SK-N-SH (cell line): ENCODE results near the gene TFCP2L1. TPM values are rescaled to one million over a fixed set of nuclear protein-coding genes. Genes with fewer than 3 reads are reported as not detected.

Experiments
- CTCF ChIA-PET: fragments of 300-600, 350-600 bp; formaldehyde crosslinking; extraction: SDS; loops from one replicate; lab custom pipeline; 2021; lab: Yijun Ruan, JAX
- POLR2A ChIA-PET: fragments of 350-600 bp; sonication (Branson Sonifier 250); formaldehyde crosslinking; extraction: SDS; loops from one replicate; lab custom pipeline; 2020; ENCODE audit warnings: antibody characterized with exemption, inconsistent platforms; lab: Yijun Ruan, JAX
- DNase-seq: peaks from one replicate; pipeline ENCODE4 v3.0.0; 2012
- H2AFZ ChIP-seq: fragments of 200-600 bp; sonication (generic); 2 replicates; pipeline ENCODE4 v1.8.1; 2016; ENCODE audit warnings: antibody characterized with exemption, mild to moderate bottlenecking, low read depth
- H3F3A ChIP-seq: fragments of 200-600 bp; sonication (generic); replicated peaks from 2 replicates; pipeline ENCODE3; 2016; ENCODE audit warnings: antibody characterized with exemption, mild to moderate bottlenecking; ENCODE audit not compliant: insufficient read depth
- H3K27ac ChIP-seq, 2 experiments: fragments of 200-500 bp in 1 of 2; fragments of 200-600 bp in 1 of 2; sonication (Bioruptor generic) in 1 of 2; sonication (generic), shearing (Covaris generic) in 1 of 2; 2 replicates each; pipeline versions ENCODE4 v1.5.1 to v1.6.1; 2014 to 2016; ENCODE audit warnings: low read depth in 2 of 2, inconsistent platforms in 1 of 2, low read length in 1 of 2, mild to moderate bottlenecking in 1 of 2, mixed read lengths in 1 of 2
- H3K27me3 ChIP-seq: fragments of 200-600 bp; sonication (generic), shearing (Covaris generic); 2 replicates; pipeline ENCODE4 v1.6.1; 2016; ENCODE audit warnings: mixed run types; ENCODE audit not compliant: insufficient read depth
- H3K36me3 ChIP-seq, 2 experiments: fragments of 200-500 bp in 1 of 2; fragments of 200-600 bp in 1 of 2; sonication (Bioruptor generic) in 1 of 2; sonication (generic) in 1 of 2; replicated peaks in 1 of 2; 2 replicates each; pipeline versions ENCODE3 to v1.5.1; 2014 to 2016; ENCODE audit warnings: low read length in 1 of 2, mild to moderate bottlenecking in 1 of 2; ENCODE audit not compliant: insufficient read depth in 2 of 2, control insufficient read depth in 1 of 2
- H3K4me1 ChIP-seq, 2 experiments: fragments of 200-500 bp in 1 of 2; fragments of 200-600 bp in 1 of 2; sonication (Bioruptor generic) in 1 of 2; sonication (generic), shearing (Covaris generic) in 1 of 2; 2 replicates each; pipeline versions ENCODE4 v1.5.1 to v1.6.1; 2014 to 2016; ENCODE audit warnings: low read depth in 1 of 2, low read length in 1 of 2, mixed run types in 1 of 2; ENCODE audit not compliant: insufficient read depth in 2 of 2, control insufficient read depth in 1 of 2
- H3K4me2 ChIP-seq: fragments of 200-600 bp; sonication (generic), shearing (Covaris generic); 2 replicates; pipeline ENCODE4 v1.6.1; 2017; ENCODE audit warnings: mixed run types
- H3K4me3 ChIP-seq, 2 experiments: fragments of 200-500 bp in 1 of 2; fragments of 200-600 bp in 1 of 2; sonication (Bioruptor generic) in 1 of 2; sonication (generic), shearing (Covaris generic) in 1 of 2; 2 replicates each; pipeline versions ENCODE4 v1.5.1 to v1.8.1; 2014 to 2016; ENCODE audit warnings: low read depth in 2 of 2, inconsistent platforms in 1 of 2, low read length in 1 of 2, mild to moderate bottlenecking in 1 of 2, mixed read lengths in 1 of 2, moderate library complexity in 1 of 2
- H3K79me2 ChIP-seq: fragments of 200-600 bp; sonication (generic); 2 replicates; pipeline ENCODE4 v1.8.1; 2017; ENCODE audit warnings: mild to moderate bottlenecking; ENCODE audit not compliant: insufficient read depth
- H3K9ac ChIP-seq: fragments of 200-600 bp; sonication (generic); 2 replicates; pipeline ENCODE4 v1.6.1; 2017; ENCODE audit warnings: mixed run types
- H3K9me2 ChIP-seq: fragments of 200-600 bp; sonication (generic); 2 replicates; pipeline ENCODE4 v1.6.1; 2017; ENCODE audit warnings: mixed run types
- H3K9me3 ChIP-seq: fragments of 200-600 bp; sonication (generic); 2 replicates; pipeline ENCODE4 v1.6.1; 2017; ENCODE audit warnings: mixed run types, mild to moderate bottlenecking, moderate library complexity
- H4K20me1 ChIP-seq: fragments of 200-600 bp; sonication (generic); 2 replicates; pipeline ENCODE4 v1.6.1; 2017; ENCODE audit warnings: mild to moderate bottlenecking, mixed run types; ENCODE audit not compliant: insufficient read depth
- CHD2 ChIP-seq: fragments of 150-350 bp; IDR thresholded peaks from 2 replicates; pipeline ENCODE4 v1.6.1; 2018; ENCODE audit warnings: low read length; ENCODE audit not compliant: partially characterized antibody
- FOSL2 ChIP-seq: IDR thresholded peaks from 2 replicates; pipeline ENCODE4 v1.4.0; 2012; ENCODE audit warnings: low read depth, mild to moderate bottlenecking, moderate library complexity, borderline replicate concordance
- GABPA ChIP-seq: IDR thresholded peaks from 2 replicates; pipeline ENCODE4 v1.4.0; 2012; ENCODE audit warnings: low read depth, mild to moderate bottlenecking
- MEF2A ChIP-seq: IDR thresholded peaks from 2 replicates; pipeline ENCODE4 v1.4.0; 2012; ENCODE audit warnings: low read depth, borderline replicate concordance
- NFIC ChIP-seq: IDR thresholded peaks from 2 replicates; pipeline ENCODE4 v1.4.0; 2012; ENCODE audit warnings: borderline replicate concordance
- RAD21 ChIP-seq: IDR thresholded peaks from 2 replicates; pipeline ENCODE4 v1.6.1; 2012; ENCODE audit warnings: mild to moderate bottlenecking, low read length
- TCF12 ChIP-seq: IDR thresholded peaks from 2 replicates; pipeline ENCODE4 v1.4.0; 2012
- YY1 ChIP-seq: IDR thresholded peaks from 2 replicates; pipeline ENCODE4 v1.4.0; 2012; ENCODE audit warnings: low read depth, mild to moderate bottlenecking
- WGBS: methylation state at CpG from one replicate; pipeline ENCODE4 v1.1.6; 2017; ENCODE audit warnings: low lambda C conversion rate; 5-methylcytosine and 5-hydroxymethylcytosine counted together
- polyA plus RNA-seq, 3 experiments: library from polyadenylated mRNA; depleted of rRNA; stranded (reverse); fragments of >200 nt; gene quantifications; 2 replicates each; pipeline ENCODE4 v1.2.3, GENCODE V29; 2012
- TF ChIP-seq, protein P1 (sequence below): fragments of 150-350 bp; IDR thresholded peaks from 2 replicates; pipeline ENCODE4 v1.6.1; 2017; ENCODE audit warnings: antibody characterized with exemption, low read length, low read depth, borderline replicate concordance
- TF ChIP-seq, protein P2 (sequence below): IDR thresholded peaks from 2 replicates; pipeline ENCODE4 v1.4.0; 2012; ENCODE audit warnings: low read depth
- TF ChIP-seq, protein P3 (sequence below): IDR thresholded peaks from 2 replicates; pipeline ENCODE4 v1.4.0; 2012; ENCODE audit warnings: low read depth, borderline replicate concordance

Gene TFCP2L1
- polyA plus RNA-seq, 1 of the 3 experiments (the other 2 are of a cell fraction): not detected

- no peaks in the 10 kb centered on the region for H3K27me3 ChIP-seq
- no peak overlapping the region for H3K9ac ChIP-seq
- H2AFZ ChIP-seq: no peak overlapping the region
- H3K9me3 ChIP-seq: no peaks in the 10 kb centered on the region
- no peak overlapping the region for H3K4me3 ChIP-seq
- no peak overlapping the region for H3K27ac ChIP-seq
- WGBS: 33% methylated on average over 2 of the region's 3 CpGs
- TF ChIP-seq RAD21 (no peak), YY1 (no peak), MEF2A (no peak), FOSL2 (no peak), CHD2 (no peak), GABPA (no peak)
- TF ChIP-seq, protein P1, sequence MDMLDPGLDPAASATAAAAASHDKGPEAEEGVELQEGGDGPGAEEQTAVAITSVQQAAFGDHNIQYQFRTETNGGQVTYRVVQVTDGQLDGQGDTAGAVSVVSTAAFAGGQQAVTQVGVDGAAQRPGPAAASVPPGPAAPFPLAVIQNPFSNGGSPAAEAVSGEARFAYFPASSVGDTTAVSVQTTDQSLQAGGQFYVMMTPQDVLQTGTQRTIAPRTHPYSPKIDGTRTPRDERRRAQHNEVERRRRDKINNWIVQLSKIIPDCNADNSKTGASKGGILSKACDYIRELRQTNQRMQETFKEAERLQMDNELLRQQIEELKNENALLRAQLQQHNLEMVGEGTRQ: no peak
- TF ChIP-seq, protein P2, sequence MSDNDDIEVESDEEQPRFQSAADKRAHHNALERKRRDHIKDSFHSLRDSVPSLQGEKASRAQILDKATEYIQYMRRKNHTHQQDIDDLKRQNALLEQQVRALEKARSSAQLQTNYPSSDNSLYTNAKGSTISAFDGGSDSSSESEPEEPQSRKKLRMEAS: no peak
- TF ChIP-seq, protein P3, sequence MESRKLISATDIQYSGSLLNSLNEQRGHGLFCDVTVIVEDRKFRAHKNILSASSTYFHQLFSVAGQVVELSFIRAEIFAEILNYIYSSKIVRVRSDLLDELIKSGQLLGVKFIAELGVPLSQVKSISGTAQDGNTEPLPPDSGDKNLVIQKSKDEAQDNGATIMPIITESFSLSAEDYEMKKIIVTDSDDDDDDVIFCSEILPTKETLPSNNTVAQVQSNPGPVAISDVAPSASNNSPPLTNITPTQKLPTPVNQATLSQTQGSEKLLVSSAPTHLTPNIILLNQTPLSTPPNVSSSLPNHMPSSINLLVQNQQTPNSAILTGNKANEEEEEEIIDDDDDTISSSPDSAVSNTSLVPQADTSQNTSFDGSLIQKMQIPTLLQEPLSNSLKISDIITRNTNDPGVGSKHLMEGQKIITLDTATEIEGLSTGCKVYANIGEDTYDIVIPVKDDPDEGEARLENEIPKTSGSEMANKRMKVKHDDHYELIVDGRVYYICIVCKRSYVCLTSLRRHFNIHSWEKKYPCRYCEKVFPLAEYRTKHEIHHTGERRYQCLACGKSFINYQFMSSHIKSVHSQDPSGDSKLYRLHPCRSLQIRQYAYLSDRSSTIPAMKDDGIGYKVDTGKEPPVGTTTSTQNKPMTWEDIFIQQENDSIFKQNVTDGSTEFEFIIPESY: no peak
- TF ChIP-seq, all 33 proteins: peak for 0
- Histone ChIP-seq H3K9me2 (no peaks in the 10 kb centered on the region), H3K79me2 (no peaks in the 10 kb centered on the region), H4K20me1 (no peaks in the 10 kb centered on the region), H3K4me1 (peaks cover 0 to 4% of the 10 kb centered on the region in 2 experiments; a peak in 1 of 4 replicates), H3K4me2 (no peak overlapping the region), H3K36me3 (no peaks in the 10 kb centered on the region), H3F3A (no peaks in the 10 kb centered on the region)
- DNase-seq: no peak
- ChIA-PET POLR2A (no interaction called here), CTCF (interaction anchor here (0.9 to 1.2 kb wide), 2 partner anchors 12 to 107 kb away, joined by 3 read pairs; no protein-coding TSS in a partner anchor)
These were observed 83.2 kb downstream of the TFCP2L1 start for GRCh38 chr2:121201796-121202195.

DNA sequence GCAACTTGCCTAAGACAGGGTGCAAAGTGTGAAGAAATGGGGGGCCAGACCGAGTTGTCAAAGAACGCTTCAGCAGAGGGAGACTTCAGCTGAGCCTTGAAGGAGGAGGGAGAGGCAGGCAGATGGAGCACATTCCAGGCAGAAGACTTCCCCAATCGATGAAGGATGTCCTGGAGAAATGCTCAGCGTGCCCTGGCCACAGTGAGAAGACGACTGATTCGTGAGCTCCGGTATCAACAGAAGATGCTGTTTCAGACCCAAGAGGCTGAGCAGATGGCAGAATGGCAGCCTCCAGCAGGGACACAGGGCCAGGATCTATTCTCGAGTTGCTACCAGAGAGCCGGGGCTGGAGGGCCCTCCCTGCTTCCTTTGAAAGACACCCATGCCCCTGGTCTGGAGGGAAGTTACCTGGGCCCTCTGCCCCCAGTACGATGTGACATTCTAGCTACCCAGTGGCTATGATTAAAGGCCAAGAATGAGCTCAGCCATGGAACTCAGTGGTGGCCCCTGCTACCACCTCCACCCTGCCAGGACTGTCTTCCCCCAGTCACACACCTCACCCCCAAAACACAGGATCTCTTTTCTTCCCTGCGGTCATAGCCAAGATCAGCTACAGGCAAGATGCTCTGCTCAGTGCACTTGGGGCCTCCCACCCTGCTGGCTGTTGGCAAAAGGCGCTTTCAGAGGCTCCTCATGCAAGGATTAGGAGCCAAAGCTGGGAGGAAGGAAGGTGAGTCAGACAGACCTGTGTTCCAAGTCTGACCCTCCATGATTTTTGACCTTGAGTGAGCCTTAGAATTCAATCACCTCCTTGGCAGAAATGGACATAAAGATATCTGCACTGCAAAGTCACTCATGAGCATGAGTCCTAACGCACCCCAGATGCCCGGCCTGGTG lies 84.3 kb downstream of the TFCP2L1 start:
- Histone ChIP-seq H3K4me2 (no peak overlapping the region), H3F3A (no peaks in the 10 kb centered on the region), H3K36me3 (no peaks in the 10 kb centered on the region), H3K27ac (no peak overlapping the region), H3K79me2 (no peaks in the 10 kb centered on the region), H4K20me1 (no peaks in the 10 kb centered on the region), H3K4me1 (peaks cover 0 to 4% of the 10 kb centered on the region in 2 experiments; a peak in 1 of 4 replicates), H3K4me3 (no peak overlapping the region), H3K9me3 (no peaks in the 10 kb centered on the region), H3K9me2 (no peaks in the 10 kb centered on the region), H2AFZ (no peak overlapping the region), H3K9ac (no peak overlapping the region), H3K27me3 (no peaks in the 10 kb centered on the region)
- TF ChIP-seq, protein P2: no peak
- TF ChIP-seq TCF12 (no peak), NFIC (no peak)
- CTCF ChIA-PET: interaction anchor here (0.8 to 1.2 kb wide), 3 partner anchors 8 to 105 kb away, joined by 3 read pairs; no protein-coding TSS in a partner anchor
- WGBS: 54% methylated on average over 14 of the region's 14 CpGs
- POLR2A ChIA-PET: no interaction called here
- no peak for DNase-seq
